ENCODE measurements around the gene FZR1. TPM values are rescaled to one million over a fixed set of nuclear protein-coding genes. Genes with fewer than 3 reads are reported as not detected.

Gene FZR1
- total RNA-seq, 2 experiments from 2014 or later = 39.9 to 40.9 TPM

DNA sequence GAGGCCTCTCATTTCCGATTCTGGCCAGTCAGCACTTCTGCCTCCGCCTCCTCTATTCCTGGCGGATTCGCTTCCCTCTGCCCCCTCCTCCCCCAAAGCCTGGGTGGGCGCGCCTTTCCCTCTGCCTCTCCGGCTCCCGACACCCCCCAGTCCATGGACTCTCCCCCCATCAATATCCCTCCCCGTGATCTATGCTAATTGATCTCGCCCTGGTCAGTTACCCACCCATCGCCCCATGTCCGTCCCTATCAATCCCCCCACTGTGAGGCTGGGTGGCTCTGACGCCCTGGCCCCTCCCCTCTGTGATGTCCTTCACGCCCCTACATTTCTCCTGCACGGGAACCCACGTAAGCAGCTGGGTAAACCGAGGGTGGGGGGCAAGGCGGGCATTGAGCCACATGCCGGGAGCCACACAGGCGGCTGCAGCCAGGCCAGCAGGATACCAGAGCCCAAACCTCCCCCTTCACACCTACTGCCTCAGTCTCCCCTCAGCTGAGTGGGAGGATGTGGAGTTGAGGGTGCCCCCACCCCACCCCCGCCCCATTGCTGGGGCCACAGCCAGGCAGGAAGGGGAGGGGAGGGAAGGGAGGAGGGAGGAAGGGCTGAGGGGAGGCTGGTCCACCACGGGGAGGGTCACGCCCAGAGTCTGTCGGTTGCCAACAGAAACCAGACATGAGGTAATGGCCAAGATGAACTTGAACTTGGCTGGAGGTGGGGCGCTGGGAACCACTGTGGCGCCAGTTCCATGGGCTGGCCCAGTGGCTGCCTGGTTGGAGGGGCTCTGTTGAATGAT lies 46.8 kb upstream of the FZR1 start:
- ATAC-seq (no peak), DNase-seq (no peak)
- H3K27me3 Mint-ChIP-seq = no peaks in the 10 kb centered on the region
- H3K27ac Mint-ChIP-seq = no peak overlapping the region
- POLR2A ChIA-PET = no interaction called here
- TF ChIP-seq, protein P1, sequence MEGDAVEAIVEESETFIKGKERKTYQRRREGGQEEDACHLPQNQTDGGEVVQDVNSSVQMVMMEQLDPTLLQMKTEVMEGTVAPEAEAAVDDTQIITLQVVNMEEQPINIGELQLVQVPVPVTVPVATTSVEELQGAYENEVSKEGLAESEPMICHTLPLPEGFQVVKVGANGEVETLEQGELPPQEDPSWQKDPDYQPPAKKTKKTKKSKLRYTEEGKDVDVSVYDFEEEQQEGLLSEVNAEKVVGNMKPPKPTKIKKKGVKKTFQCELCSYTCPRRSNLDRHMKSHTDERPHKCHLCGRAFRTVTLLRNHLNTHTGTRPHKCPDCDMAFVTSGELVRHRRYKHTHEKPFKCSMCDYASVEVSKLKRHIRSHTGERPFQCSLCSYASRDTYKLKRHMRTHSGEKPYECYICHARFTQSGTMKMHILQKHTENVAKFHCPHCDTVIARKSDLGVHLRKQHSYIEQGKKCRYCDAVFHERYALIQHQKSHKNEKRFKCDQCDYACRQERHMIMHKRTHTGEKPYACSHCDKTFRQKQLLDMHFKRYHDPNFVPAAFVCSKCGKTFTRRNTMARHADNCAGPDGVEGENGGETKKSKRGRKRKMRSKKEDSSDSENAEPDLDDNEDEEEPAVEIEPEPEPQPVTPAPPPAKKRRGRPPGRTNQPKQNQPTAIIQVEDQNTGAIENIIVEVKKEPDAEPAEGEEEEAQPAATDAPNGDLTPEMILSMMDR (IDR thresholded peaks at IDR 0.05) = no peak
- peaks cover 6% of the 10 kb centered on the region for H3K36me3 Mint-ChIP-seq (ENCODE audit: low read depth)
- no peaks in the 10 kb centered on the region for H3K9me3 Mint-ChIP-seq
- no peak overlapping the region for H3K4me3 Mint-ChIP-seq
- intact Hi-C loops (cut with micrococcal nuclease) = no loop called here
- no peaks in the 10 kb centered on the region for H3K4me1 Mint-ChIP-seq (ENCODE audit: low read depth)
- CTCF ChIA-PET = interaction anchor here (1.2 kb wide), 1 partner anchor 13 kb away, joined by 4 read pairs; no protein-coding TSS in a partner anchor

- no peaks in the 10 kb centered on the region for H3K27me3 Mint-ChIP-seq
- H3K4me3 Mint-ChIP-seq = no peak overlapping the region
- no peak for DNase-seq
- H3K4me1 Mint-ChIP-seq (ENCODE audit: low read depth) = no peaks in the 10 kb centered on the region
- POLR2A ChIA-PET = no interaction called here
- CTCF ChIA-PET = interaction anchor here (1.1 to 1.6 kb wide), 3 partner anchors 12 to 31 kb away, joined by 3 to 4 read pairs (median 4); no protein-coding TSS in a partner anchor
- intact Hi-C loops (cut with micrococcal nuclease) = no loop called here
- H3K27ac Mint-ChIP-seq = no peak overlapping the region
- H3K9me3 Mint-ChIP-seq = no peaks in the 10 kb centered on the region
- TF ChIP-seq, protein P1 (IDR thresholded peaks at IDR 0.05) = no peak
- peaks cover 4% of the 10 kb centered on the region for H3K36me3 Mint-ChIP-seq (ENCODE audit: low read depth)
- no peak for ATAC-seq
Observed at GRCh38 chr19:3459965-3460582, 46.0 kb upstream of the FZR1 start.

- H3K4me3 Mint-ChIP-seq = no peak overlapping the region
- DNase-seq (no peak), ATAC-seq (no peak)
- intact Hi-C loops (cut with micrococcal nuclease) = no loop called here
- TF ChIP-seq, protein P1 (IDR thresholded peaks at IDR 0.05) = no peak
- H3K4me1 Mint-ChIP-seq (ENCODE audit: low read depth) = no peaks in the 10 kb centered on the region
- no peaks in the 10 kb centered on the region for H3K27me3 Mint-ChIP-seq
- peaks cover 3% of the 10 kb centered on the region for H3K9me3 Mint-ChIP-seq
- no peak overlapping the region for H3K27ac Mint-ChIP-seq
- CTCF ChIA-PET = no interaction called here
- H3K36me3 Mint-ChIP-seq (ENCODE audit: low read depth) = peaks cover 6% of the 10 kb centered on the region
- POLR2A ChIA-PET = no interaction called here
Observed at GRCh38 chr19:3462991-3463713, 43.0 kb upstream of the FZR1 start.

DNA sequence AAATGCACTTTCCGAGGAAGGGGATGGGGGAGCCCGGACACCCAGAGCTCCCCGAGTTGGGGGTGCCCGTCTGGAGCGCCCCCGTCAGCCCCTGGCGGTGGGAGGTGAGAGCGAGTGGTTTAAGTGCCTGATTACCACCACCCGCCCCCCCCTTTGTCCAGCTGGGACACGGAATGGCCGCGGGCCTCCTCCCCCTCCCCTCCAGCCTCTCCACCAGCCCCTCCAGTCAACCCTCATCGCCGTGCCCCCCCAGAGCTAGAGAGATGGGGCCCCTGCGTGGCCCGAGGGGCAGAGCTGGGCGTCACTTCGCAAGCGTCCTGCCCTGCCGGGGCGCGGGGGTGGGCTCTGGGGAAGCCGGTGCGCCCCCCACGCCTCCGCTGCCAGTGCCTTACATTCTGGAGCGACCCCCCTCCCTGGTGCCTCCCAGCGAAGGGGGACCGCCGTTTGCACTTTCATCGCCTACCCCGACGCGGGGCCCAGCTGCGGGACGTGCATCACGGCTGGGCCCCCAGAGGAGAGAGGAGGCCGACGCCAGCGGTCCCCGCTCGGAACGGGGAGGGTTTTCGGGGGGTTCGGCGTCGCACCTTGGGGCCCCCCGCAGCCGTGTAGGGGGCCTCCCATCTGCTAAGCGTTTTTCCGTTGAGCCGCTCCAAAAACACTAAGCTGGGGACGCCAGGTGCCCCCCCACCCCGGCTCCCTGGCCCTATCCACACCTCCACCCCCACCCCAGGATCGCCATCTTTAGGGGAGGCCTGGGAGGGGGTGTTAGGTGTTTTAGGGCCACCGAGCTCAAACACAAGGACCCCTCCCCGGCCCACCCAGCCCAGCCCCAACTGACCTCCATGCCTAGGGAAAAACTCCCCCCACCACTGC lies 42.2 kb upstream of the FZR1 start:
- H3K4me1 Mint-ChIP-seq (ENCODE audit: low read depth) = no peaks in the 10 kb centered on the region
- H3K27me3 Mint-ChIP-seq = no peaks in the 10 kb centered on the region
- POLR2A ChIA-PET = interaction anchor here (0.7 kb wide), 1 partner anchor 31 kb away, joined by 3 read pairs; no protein-coding TSS in a partner anchor
- peaks cover 7% of the 10 kb centered on the region for H3K36me3 Mint-ChIP-seq (ENCODE audit: low read depth)
- no peak overlapping the region for H3K27ac Mint-ChIP-seq
- ATAC-seq = no peak
- intact Hi-C loops (cut with micrococcal nuclease) = no loop called here
- DNase-seq = no peak
- no peak overlapping the region for H3K4me3 Mint-ChIP-seq
- H3K9me3 Mint-ChIP-seq = peaks cover 6% of the 10 kb centered on the region
- TF ChIP-seq, protein P1 (IDR thresholded peaks at IDR 0.05) = no peak
- CTCF ChIA-PET = interaction anchor here (0.9 kb wide), 1 partner anchor 159 kb away, joined by 3 read pairs; no protein-coding TSS in a partner anchor
